ENCODE measurements around the gene ZNF846. TPM values are rescaled to one million over a fixed set of nuclear protein-coding genes. Genes with fewer than 3 reads are reported as not detected.

Gene ZNF846
- total and polyA plus RNA-seq, 2 of the 4 experiments (the other 2 are of a cell fraction) = 5.7 to 6.5 TPM

GRCh38 chr19:9702186-9702585 is 66.4 kb downstream of the ZNF846 start:
- Histone ChIP-seq H3K36me3 (ENCODE audit: control insufficient read depth, insufficient read depth, low read length) (no peaks in the 10 kb centered on the region), H4K91ac (ENCODE audit: insufficient read depth, low read depth, low read length) (no peak overlapping the region), H3K9me1 (ENCODE audit: insufficient read depth, low read length) (no peaks in the 10 kb centered on the region), H3K4ac (ENCODE audit: low read depth, low read length) (no peak overlapping the region), H3K9ac (ENCODE audit: low read depth, low read length) (no peak overlapping the region), H2BK5ac (ENCODE audit: low read depth, low read length, poor library complexity, severe bottlenecking) (no peak overlapping the region), H3K18ac (ENCODE audit: low read depth, low read length) (no peak overlapping the region), H4K5ac (ENCODE audit: low read depth, low read length) (no peak overlapping the region), H3K4me2 (ENCODE audit: low read depth, low read length) (no peak overlapping the region), H3K9me3 (ENCODE audit: control insufficient read depth, insufficient read depth, low read length) (peaks cover 2% of the 10 kb centered on the region; the same call in 1 of the 2 replicates), H4K8ac (ENCODE audit: low read depth in 2 of 2, low read length in 2 of 2) (no peak overlapping the region), H3K23ac (ENCODE audit: low read depth, low read length) (no peak overlapping the region), H3K27ac (ENCODE audit: insufficient read depth, low read length) (no peak overlapping the region), H4K20me1 (ENCODE audit: insufficient read depth, low read length) (no peaks in the 10 kb centered on the region), H2BK120ac (ENCODE audit: low read depth, low read length) (no peak overlapping the region), H2AK5ac (ENCODE audit: low read depth, low read length) (no peak overlapping the region), H2BK15ac (ENCODE audit: low read depth, low read length) (no peak overlapping the region), H3K4me1 (ENCODE audit: control insufficient read depth, insufficient read depth, low read length) (no peaks in the 10 kb centered on the region), H2BK20ac (ENCODE audit: low read depth, low read length) (no peak overlapping the region), H3K14ac (replicated peaks; ENCODE audit: low read depth, low read length) (no peak overlapping the region), H3K56ac (ENCODE audit: extremely low read depth, insufficient read depth, low read length) (no peak overlapping the region), H3K27me3 (ENCODE audit: control insufficient read depth, insufficient read depth, low read length) (no peaks in the 10 kb centered on the region), H2AFZ (replicated peaks; ENCODE audit: low read length, poor library complexity) (no peak overlapping the region), H3K4me3 (ENCODE audit: insufficient read depth, low read depth, low read length) (no peak overlapping the region), H3K79me1 (ENCODE audit: low read depth in 1 of 2, low read length in 2 of 2) (no peaks in the 10 kb centered on the region), H2AK9ac (replicated peaks; ENCODE audit: low read depth, low read length, poor library complexity) (no peak overlapping the region)
- no peak for ATAC-seq (ENCODE audit: low read depth)
- DNase-seq = no peak
- ChIA-PET CTCF (no interaction called here), POLR2A (ENCODE audit: unreplicated experiment) (no interaction called here)
- in situ Hi-C loops (cut with MboI; ENCODE audit: low sequenced_read_pairs) = no loop called here
- intact Hi-C loops (cut with micrococcal nuclease) = no loop called here
- 30% methylated on average over 2 of the region's 6 CpGs; no CpG with 5 or more reads in 1 of the 2 experiments for whole genome bisulfite sequencing, 2 experiments (ENCODE audit: extremely low coverage in 2 of 2, insufficient read length in 1 of 2)
- no TSS peak for BruUV-seq (replicated peaks)
- dilution Hi-C loops (cut with HindIII; ENCODE audit: low sequenced_read_pairs, unreplicated experiment) = no loop called here
- TF ChIP-seq ELK1 (IDR thresholded peaks at IDR 0.05; ENCODE audit: borderline replicate concordance, low read depth, low read length) = no peak
- no peak for TF ChIP-seq MXI1 (IDR thresholded peaks at IDR 0.05; ENCODE audit: borderline replicate concordance, low read depth, low read length)
- TF ChIP-seq MAZ (IDR thresholded peaks at IDR 0.05; ENCODE audit: borderline replicate concordance, low read depth, low read length) = no peak
- TF ChIP-seq CHD1 (IDR thresholded peaks at IDR 0.05; ENCODE audit: low read depth, low read length) = no peak
- TF ChIP-seq CEBPB (IDR thresholded peaks at IDR 0.05; ENCODE audit: low read depth, low read length) = no peak
- TF ChIP-seq RCOR1 (IDR thresholded peaks at IDR 0.05; ENCODE audit: insufficient replicate concordance, low read length) = no peak
- TF ChIP-seq CTCF (conservative IDR thresholded peaks at IDR 0.05; ENCODE audit: low read depth, low read length) = no peak
- no peak for TF ChIP-seq MAFK (IDR thresholded peaks at IDR 0.05; ENCODE audit: low read depth, low read length)
- no peak for TF ChIP-seq BHLHE40 (IDR thresholded peaks at IDR 0.05; ENCODE audit: low read depth, low read length)
- no peak for TF ChIP-seq FOS (IDR thresholded peaks at IDR 0.05; ENCODE audit: low read depth, low read length)
- TF ChIP-seq SMC3 (IDR thresholded peaks at IDR 0.05; ENCODE audit: low read depth, low read length) = no peak
- no peak for TF ChIP-seq RFX5 (IDR thresholded peaks at IDR 0.05; ENCODE audit: low read depth, low read length)
- no peak for TF ChIP-seq USF2 (IDR thresholded peaks at IDR 0.05; ENCODE audit: low read depth, low read length)
- TF ChIP-seq NFE2L2 (IDR thresholded peaks at IDR 0.05; ENCODE audit: low read depth, low read length) = no peak
- TF ChIP-seq RAD21 (IDR thresholded peaks at IDR 0.05; ENCODE audit: low read length) = no peak
- no peak for TF ChIP-seq POLR2A (IDR thresholded peaks at IDR 0.05; ENCODE audit: low read depth, low read length)
